ENCODE measurements around the gene CMTM7.
"Not testable (repeated sequence)": the region's sequence is repeated elsewhere in the genome, so short reads cannot be mapped to it uniquely, and the experiment has no call there.

Gene CMTM7

DNA sequence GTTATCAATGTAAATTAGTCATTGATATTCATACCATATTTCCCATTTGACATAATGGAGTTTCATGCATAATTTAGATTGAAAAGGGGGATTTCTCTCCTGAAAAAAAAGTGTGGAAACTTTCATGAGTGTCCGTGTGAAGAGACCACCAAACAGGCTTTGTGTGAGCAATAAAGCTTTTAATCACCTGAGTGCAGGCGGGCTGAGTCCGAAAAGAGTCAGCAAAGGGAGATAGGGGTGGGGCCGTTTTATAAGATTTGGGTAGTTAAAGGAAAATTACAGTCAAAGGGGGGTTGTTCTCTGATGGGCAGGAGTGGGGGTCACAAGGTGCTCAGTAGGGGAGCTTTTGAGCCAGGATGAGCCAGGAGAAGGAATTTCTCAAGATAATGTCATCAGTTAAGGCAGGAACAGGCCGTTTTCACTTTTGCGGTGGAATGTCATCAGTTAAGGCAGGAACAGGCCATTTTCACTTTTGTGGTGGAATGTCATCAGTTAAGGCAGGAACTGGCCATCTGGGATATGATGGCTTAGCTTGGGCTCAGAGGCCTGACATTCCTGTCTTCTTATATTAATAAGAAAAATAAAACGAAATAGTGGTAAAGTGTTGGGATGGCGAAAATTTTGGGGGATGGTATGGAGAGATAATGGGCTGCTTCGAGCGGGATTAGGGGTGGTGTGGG, 69.3 kb downstream of the CMTM7 start:
- FAIRE-seq = not testable (repeated sequence)

DNA sequence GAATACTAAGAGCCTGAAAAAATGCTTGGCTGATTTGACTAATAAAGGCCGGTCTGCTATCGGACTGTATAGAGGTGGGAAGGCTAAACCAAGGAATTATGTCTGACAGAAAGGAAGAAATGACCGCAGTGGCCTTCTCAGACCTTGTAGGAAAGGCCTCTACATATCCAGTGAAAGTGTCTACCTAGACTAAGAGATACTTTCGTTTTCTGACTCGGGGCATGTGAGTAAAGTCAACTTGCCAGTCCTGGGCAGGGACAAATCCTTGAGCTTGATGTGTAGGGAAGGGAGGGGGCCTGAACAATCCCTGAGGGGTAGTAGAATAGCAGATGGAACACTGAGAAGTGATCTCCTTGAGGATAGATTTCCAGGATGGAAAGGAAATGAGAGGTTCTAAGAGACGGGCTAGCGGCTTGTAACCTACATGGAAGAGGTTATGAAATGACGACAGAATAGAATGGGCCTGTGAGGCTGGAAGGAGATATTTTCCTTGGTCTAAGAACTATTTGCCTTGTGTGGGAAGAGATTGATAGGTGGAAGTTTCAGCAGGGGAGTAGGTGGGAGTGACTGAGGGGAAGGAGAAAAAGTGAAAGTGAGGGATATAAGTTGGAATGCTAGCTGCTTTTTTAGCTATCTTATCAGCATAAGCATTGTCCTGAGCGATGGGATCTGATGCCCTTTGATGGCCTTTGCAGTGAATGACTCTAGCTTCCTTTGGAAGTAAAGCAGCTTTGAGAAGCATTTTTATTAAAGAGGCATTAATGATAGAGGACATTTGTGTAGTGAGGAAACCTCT, 70.7 kb downstream of the CMTM7 start:
- not testable (repeated sequence) for FAIRE-seq

DNA sequence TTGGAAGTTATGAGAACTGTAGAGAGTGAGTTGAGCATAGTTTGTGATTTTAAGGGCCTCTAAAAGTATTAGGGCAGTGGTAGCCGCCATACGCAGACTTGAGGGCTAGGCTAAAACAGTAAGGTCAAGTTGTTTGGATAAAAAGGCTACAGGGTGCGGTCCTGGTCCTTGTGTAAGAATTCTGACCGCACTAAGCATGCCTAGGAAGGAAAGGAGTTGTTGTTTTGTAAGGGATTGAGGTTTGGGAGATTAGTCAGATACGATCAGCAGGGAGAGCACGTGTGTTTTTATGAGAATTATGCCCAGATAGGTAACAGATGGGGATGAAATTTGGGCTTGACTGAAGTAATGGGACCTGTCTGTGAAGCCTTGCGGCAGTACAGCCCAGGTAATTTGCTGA, 71.8 kb downstream of the CMTM7 start:
- not testable (repeated sequence) for FAIRE-seq

DNA sequence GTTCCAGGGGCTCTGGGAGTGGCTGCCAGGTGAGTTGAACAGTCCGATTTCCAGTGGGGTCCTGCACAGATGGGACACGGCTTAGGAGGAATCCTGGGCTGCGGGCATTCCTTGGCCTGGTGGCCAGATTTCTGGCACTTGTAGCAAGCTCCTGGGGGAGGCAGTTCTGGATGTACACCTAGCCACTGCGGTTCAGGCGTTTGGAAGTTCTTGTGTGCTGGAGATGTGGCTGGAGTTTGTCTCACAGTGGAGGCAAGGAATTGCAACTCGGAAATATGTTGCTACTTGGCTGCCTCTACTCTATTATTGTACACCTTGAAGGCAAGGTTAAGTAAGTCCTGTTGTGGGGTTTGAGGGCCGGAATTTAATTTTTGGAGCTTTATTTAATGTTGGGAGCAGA, 73.1 kb downstream of the CMTM7 start:
- not testable (repeated sequence) for FAIRE-seq

DNA sequence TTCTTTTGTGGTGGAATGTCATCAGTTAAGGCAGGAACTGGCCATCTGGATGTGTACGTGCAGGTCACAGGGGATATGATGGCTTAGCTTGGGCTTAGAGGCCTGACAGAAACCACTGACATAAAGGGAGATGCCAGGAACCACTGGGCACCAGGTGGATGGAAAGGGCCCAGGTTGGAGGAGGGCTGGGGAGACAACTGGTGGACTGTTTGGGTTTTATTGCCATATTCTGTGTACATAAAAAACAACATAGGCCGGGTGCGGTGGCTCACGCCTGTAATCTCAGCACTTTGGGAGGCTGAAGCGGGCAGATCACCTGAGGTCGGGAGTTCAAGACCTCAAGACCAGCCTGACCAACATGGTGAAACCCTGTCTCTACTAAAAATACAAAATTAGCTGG, 75.2 kb downstream of the CMTM7 start:
- FAIRE-seq = not testable (repeated sequence)

DNA sequence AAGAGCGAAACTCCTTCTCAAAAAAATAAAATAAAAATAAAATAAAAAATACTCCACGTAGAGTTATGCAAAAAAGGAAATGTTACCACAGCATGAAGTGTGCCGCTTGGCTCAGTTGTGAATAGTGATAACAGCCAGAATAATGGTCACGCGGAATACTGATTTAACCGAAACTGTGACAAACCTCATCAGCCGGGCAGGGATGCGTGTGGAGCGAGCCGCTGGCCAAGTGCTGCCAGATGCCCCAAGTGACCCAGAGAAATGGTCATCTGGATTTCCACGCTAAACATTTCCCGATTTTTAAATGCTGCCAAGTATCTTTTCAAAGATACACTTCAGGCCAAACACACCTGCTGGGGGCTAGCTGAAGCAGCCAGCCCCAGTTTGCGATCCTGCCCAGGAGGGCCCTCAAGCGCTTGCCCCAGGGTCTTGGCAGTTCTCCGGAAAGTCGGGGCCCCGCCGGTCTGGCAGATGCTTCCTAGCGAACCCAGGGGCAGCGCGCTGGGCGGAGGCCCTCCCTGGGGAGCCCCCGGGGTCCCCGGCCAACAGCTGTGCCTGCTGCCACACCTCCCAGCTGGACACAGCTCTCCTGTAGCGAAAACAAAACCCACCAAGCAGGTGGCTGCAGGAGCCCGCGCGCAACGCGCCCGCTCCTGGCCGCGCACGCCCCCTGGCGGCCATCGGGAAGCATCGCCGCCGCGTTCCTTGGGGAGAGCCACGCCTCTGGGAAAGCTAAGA, 75.8 kb downstream of the CMTM7 start:
- no peak for FAIRE-seq

DNA sequence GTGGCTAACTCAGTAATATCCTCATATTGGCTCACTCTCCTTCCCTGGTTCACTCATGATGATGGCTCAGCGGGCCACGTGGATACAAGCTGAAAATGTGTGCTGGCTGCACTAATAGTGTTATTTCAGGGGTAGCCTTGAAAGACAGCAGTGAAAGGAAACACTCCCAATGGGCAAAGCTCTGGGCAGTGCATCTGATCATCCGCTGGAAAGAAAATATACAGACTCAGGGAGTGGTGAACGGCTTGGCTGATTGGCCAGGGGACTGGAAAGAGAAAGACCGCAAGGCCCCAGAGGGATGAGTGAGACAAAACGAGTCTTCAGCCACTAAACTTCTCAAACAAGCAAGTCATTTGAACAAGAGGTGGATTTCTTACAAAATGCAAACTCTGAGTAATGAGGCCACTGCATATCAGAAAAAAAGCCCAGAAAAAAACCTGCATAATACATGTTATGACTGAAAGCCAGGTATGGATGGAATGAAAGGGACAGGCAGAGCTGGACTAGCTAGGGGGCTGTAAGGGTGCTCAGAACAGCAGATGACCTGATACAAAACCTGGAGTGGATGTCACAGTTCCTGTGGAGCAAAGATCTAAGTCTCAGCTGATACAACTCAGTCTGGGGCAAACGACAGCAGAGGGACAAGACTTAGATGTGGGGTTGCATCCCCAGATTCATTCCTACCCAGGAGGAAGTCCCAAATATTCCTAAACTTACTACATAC, 77.7 kb downstream of the CMTM7 start:
- FAIRE-seq = no peak

DNA sequence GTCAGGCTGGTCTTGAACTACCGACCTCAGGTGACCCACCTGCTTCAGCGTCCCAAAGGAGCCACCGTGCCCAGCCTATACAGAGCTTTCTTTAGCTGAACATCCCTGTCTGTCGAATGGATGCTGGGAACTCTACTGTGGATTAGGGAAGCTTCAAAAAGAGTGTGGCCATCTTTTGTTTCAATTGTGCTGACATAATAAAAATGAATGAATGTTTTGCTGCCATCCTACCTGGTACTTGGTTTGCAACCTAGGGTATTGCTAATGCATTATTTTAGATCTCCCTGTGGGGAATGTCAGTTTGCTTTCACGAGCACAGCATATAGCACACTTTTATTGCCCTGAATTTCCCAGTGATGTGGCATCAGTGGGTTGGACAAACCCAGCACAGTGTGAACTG, 78.7 kb downstream of the CMTM7 start:
- FAIRE-seq = no peak

DNA sequence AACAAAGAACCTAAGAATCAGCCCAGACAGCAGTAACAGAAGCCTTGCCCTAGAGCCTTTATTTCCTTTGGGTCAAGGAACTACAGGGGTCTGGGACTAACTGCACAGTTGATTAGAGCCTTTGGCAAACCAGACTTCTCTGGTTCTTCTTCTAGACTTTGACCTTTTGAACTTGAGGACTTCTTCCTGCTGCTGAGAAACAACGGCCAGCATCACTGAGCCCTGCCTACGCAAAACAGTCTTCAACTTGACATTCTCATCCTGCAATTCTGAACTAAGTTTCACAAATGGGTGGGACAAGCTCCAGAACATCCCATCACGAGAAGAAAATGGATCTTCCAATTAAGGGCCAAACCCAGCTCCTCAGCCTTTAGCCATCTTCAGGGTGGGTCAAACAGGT, 79.6 kb downstream of the CMTM7 start:
- no peak for FAIRE-seq

DNA sequence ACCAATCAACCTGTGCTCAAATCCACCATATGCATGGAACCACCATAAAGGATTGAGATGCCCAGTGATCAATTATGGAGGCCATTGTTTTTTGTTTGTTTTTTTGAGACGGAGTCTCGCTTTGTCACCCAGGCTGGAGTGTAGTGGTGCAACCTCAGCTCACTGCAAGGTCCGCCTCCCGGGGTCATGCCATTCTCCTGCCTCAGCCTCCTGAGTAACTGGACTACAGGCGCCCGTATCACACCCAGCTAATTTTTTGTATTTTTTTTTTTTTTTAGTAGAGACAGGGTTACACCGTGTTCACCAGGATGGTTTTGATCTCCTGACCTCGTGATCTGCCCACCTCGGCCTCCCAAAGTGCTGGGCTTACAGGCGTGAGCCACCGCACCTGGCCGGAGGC, 80.5 kb downstream of the CMTM7 start:
- not testable (repeated sequence) for FAIRE-seq

DNA sequence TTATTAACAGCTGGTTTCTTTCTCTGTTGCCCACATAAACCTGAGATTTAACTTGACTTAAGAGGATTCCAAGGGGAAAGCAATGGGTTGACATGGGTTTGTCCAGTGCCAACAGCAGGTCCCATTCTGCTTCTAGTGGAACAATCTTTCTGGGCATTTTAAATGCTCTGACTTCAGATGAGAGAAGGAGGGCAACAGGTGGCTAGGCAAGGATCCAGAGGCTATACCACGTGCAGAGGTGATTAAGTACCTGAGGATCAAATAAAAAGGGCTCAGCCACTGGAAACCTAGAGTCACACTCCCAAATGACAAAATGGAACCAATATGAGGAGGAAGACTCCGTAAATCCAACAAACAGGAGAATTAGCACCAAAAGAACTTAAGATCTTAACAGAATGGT, 82.5 kb downstream of the CMTM7 start:
- FAIRE-seq = no peak

DNA sequence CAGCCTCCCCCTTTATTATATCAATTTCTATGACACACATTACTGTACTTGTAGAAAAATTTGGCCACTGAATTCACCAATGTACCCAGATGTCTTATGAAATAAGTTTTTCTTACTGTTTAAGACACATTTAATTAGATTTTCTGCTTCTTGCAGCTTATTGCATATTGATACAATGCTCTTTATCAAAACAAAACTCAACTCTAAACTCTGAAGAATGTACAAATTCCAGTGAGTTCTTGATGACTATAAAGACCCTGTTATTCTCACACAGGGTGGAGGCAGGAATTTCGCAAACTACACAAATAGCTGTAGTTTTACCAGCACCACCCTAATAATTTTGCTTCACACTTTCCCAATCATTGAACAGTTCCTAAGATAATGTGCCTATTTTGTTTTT, 89.0 kb downstream of the CMTM7 start:
- no peak for FAIRE-seq

DNA sequence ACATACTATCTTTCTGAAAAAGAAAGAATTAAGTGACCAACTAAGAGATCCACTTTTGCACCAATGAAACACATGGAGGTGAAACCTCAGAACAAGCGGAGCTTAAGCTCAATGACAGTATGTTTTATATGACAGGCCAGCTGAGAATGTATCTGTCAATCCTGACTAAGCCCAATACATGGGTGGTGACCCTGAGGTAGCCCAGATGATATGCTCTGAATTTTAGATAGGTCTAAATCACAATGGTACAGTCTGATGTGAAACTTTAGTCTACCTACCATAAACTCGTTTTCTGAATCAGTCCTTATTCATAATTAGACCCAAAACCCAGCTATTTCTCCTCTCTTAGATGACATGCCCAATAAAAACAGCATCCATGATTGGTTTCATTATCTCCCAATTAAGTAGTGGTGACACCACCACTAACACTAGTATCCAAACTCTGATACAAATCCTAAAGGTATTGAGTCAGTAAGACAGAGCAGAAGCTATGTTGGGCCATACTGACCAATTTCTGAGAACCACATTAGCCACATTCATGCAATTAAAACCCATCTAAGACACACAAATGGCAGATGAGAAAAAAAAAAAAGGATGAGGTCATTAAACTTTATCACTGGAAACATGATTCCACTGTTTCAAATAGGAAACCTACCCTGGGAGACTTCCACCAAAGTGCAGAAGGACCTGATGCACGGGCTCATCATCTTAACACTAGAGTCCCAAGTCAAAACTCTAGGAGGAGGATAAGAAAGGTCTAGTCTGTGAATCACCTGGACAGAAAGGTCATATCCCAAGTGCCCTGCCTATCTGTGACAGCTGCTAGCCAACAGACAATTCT, 90.4 kb downstream of the CMTM7 start:
- FAIRE-seq = no peak

DNA sequence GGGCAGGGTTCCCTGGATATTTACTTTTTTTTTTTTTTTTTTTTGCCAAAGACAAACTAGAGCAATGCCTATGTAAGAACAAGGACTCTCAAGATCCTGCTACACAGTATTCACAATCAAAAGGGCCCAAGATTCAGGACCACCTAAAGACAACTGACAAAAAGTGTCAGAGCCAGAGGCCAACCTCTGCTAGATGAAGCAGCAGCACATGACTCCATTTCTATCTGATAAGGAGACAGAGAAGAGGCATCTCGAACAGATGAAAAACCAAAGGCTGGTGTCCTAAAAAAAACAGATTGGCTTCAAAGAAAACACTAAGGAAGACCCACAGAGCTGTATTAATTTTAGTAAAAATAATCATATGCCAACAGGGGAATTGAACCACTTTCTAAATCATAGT, 91.0 kb downstream of the CMTM7 start:
- FAIRE-seq = no peak

DNA sequence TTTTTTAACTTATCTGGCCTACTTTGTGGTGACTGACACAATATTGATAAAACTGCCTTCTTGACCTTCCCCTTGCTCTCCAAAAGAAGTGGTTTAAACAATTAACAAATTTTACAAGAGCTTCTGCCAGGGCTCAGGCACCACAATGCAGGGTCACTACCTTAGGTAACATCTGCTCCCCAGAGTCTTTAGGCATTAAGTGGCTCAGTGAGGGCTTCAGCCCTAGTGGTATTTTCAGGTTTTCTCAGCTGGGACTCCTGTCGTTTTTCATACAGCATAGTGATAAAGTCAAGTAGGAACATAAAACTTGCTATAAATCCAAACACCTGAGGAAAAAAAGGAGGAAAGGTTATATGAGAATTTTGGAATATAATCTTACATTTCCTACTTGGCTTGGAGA, 92.1 kb downstream of the CMTM7 start:
- no peak for FAIRE-seq

DNA sequence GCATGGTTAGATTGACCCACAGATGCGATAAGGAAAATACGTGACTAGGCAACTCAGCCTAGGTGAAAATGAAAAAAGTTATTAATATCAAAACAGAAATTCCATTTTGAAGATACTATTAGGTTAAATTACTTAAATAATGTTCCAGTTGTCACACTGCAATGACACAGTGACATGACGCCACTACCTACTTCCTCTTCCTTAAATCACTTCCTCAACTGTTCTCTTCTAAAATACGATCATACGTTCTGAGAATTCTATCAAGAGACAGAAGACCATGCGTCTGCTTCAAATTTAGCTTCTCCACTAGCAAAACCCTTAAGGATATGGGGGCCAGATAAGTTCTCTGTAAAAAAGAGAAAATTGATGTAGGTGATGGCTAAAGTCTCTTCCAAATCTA, 92.8 kb downstream of the CMTM7 start:
- FAIRE-seq = peak; percentile 28

DNA sequence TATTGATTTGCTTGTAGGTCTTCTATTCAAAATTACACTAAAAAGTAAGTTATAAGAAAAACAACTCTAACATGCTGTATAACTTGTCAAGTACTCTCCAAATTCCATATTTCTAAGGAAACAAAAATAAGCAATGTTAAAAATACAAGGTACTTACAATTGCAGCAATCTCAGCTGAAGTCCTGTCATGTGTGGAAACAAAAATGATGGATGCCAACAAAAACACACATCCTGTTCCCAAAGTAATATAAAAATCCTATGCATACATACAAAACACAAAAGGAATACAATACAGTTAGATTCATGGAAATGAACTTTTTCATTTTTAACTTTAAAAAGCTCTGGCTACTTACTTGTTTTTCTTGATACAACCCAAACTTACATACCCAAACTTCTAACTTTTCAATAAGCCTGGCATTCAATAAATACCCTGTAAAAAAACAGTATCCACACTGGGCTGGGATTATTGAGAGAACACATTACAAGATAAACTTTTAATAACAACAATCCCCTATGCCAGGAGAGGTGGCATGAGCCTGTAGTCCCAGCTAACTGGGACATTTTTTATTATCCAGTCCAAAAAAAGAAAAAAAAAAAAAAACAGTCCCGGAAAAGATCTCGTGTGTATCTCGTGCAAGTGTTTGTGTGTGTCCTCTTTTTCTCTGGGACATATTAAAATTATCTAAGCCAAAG, 96.3 kb downstream of the CMTM7 start:
- FAIRE-seq = no peak

DNA sequence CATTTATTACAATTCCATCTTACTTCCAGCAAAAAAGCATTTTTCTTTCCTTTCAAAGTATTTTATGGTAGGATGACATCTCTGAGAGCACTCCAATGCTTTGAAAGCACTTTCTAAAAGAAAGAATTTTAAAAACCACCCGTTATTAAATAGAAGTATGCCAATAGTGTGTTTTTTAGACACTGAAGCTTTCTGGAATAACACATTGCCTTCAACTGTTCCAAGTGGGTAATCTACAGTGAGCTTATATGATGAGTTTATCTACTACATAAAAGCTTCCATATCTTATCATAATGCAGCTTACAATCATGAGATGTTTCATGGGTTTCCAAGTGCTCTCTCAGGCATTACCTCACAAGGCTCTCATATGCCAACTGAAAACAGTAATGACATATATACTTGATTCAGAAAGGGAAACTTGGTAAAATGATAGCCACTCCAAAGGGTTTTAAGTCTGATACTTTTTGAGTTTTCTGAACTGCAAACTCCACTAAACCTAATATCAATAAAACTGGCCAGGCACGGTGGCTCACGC, 96.9 kb downstream of the CMTM7 start:
- no peak for FAIRE-seq

DNA sequence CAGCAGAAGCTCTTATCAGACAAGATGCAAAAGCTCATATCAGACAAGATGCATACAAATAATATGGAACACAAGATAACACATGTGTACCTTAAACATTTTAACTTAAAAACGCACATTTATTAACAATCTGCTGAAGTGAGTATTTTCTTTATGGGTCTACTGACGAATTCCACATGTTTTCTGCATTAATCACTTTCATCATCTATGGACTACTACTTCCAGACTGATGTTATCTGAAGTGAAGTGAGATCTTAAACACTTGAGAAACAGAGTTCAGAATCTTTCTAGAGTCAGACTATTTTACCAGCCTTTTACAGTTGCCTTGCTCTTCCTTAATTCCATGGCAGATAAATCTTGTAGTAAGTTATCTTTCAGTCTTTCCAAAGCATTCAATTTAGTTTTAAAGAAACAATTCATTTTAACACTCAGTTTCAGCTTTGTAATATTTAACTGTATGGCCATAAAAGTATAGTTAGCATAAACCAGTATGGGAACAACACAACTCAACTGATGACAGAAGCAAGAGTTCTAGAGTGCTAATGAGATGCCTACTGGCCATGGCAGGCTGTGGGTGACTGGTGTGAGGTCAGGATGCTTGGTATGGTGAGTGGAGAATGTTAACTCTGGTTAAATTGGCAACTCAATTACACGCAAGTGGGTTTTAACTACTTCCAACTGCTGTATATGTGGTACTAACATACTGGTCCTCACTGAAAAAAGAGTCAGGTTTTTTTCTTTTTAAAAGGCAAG, 101.2 kb downstream of the CMTM7 start:
- FAIRE-seq = no peak

All from G401.6 (cell line).